ENCODE data around the gene HLA-DPA1.

GRCh38 chr6:33117811-33118277 is 44.4 kb upstream of the HLA-DPA1 start:
- TF ChIP-seq, protein P1, sequence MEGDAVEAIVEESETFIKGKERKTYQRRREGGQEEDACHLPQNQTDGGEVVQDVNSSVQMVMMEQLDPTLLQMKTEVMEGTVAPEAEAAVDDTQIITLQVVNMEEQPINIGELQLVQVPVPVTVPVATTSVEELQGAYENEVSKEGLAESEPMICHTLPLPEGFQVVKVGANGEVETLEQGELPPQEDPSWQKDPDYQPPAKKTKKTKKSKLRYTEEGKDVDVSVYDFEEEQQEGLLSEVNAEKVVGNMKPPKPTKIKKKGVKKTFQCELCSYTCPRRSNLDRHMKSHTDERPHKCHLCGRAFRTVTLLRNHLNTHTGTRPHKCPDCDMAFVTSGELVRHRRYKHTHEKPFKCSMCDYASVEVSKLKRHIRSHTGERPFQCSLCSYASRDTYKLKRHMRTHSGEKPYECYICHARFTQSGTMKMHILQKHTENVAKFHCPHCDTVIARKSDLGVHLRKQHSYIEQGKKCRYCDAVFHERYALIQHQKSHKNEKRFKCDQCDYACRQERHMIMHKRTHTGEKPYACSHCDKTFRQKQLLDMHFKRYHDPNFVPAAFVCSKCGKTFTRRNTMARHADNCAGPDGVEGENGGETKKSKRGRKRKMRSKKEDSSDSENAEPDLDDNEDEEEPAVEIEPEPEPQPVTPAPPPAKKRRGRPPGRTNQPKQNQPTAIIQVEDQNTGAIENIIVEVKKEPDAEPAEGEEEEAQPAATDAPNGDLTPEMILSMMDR (conservative IDR thresholded peaks at IDR 0.05) = no peak
- TF ChIP-seq EZH2 (IDR thresholded peaks at IDR 0.05; ENCODE audit: low read depth) = no peak

All from PC-9 (cell line).